GM18502 (cell line): Measurements from ENCODE around the gene BABAM2.

Source experiments
- ATAC-seq: cut with Tn5 transposase; IDR thresholded peaks from one replicate; pipeline ENCODE4 v1.9.1; 2021; ENCODE audit warnings: mild to moderate bottlenecking; ENCODE audit not compliant: unreplicated experiment, poor library complexity

Gene BABAM2

GRCh38 chr2:27940090-27940671 lies 49.7 kb downstream of the BABAM2 start:
- no peak for ATAC-seq

- no peak for ATAC-seq
Observed at GRCh38 chr2:27940982-27941381, 50.5 kb downstream of the BABAM2 start.

- ATAC-seq = no peak
Observed at GRCh38 chr2:27942612-27943547, 52.4 kb downstream of the BABAM2 start.

- no peak for ATAC-seq
Observed at GRCh38 chr2:27946530-27947060, 56.1 kb downstream of the BABAM2 start.

GRCh38 chr2:27952070-27952469 lies 61.5 kb downstream of the BABAM2 start:
- ATAC-seq = no peak

- ATAC-seq = no peak
Observed at GRCh38 chr2:27953077-27953476, 62.5 kb downstream of the BABAM2 start.

- ATAC-seq = no peak
Observed at GRCh38 chr2:27954221-27954673, 63.7 kb downstream of the BABAM2 start.

- ATAC-seq = no peak
Observed at GRCh38 chr2:27954771-27955383, 64.3 kb downstream of the BABAM2 start.

GRCh38 chr2:27955384-27956161 lies 65.0 kb downstream of the BABAM2 start:
- no peak for ATAC-seq

- no peak for ATAC-seq
Observed at GRCh38 chr2:27956888-27957287, 66.4 kb downstream of the BABAM2 start.

GRCh38 chr2:27958711-27959378 lies 68.3 kb downstream of the BABAM2 start:
- no peak for ATAC-seq

- ATAC-seq = no peak
Observed at GRCh38 chr2:27959496-27959895, 69.0 kb downstream of the BABAM2 start.

- no peak for ATAC-seq
Observed at GRCh38 chr2:27960237-27960912, 69.8 kb downstream of the BABAM2 start.

GRCh38 chr2:27962006-27962405 lies 71.5 kb downstream of the BABAM2 start:
- ATAC-seq = no peak

GRCh38 chr2:27963472-27963871 lies 72.9 kb downstream of the BABAM2 start:
- no peak for ATAC-seq

- no peak for ATAC-seq
Observed at GRCh38 chr2:27964067-27964466, 73.5 kb downstream of the BABAM2 start.

- no peak for ATAC-seq
Observed at GRCh38 chr2:27965841-27966240, 75.3 kb downstream of the BABAM2 start.

GRCh38 chr2:27966466-27966865 lies 75.9 kb downstream of the BABAM2 start:
- ATAC-seq = no peak

GRCh38 chr2:27967076-27967475 lies 76.5 kb downstream of the BABAM2 start:
- ATAC-seq = no peak
